HepG2 (cell line): Measurements from ENCODE around the gene SYNM. TPM values are rescaled to one million over a fixed set of nuclear protein-coding genes. Genes with fewer than 3 reads are reported as not detected.
A peak's percentile ranks its signal among the peaks of the same experiment; 100 is the strongest.

Experiments
- ATAC-seq: fragments of 200-7000 bp; cut with Tn5 transposase; 3 replicates; pipeline ENCODE4 v1.9.1; 2020; ENCODE audit warnings: mild to moderate bottlenecking, moderate library complexity
- BruUV-seq: library from RNA; stranded (reverse); fragments of 400-500 nt; replicated peaks from 2 replicates; lab custom pipeline; 2021; lab: Mats Ljungman, UMichigan
- CTCF ChIA-PET: fragments of 300-600 bp; formaldehyde crosslinking; extraction: SDS; loops from one replicate; lab custom pipeline; 2021; ENCODE audit warnings: low total read pairs, inconsistent platforms, low intra/inter-chr PET ratio; lab: Yijun Ruan, JAX
- POLR2A ChIA-PET: fragments of 350-600 bp; sonication (Branson Sonifier 250); formaldehyde crosslinking; loops from one replicate; lab custom pipeline; 2020; ENCODE audit warnings: antibody characterized with exemption, inconsistent platforms; lab: Yijun Ruan, JAX
- DNase-seq: peaks from one replicate; pipeline ENCODE4 v3.0.0-alpha.2; 2015; ENCODE audit warnings: low spot score
- FAIRE-seq: peaks from 3 replicates; lab custom pipeline; 2011; peaks lifted over from hg19 to GRCh38; lab: Jason Lieb, UNC
- H2AFZ ChIP-seq: one replicate; pipeline ENCODE4 v1.6.1; 2011; ENCODE audit warnings: low read length, inconsistent platforms
- H3K27ac ChIP-seq: fragments of 300-600 bp; 3 replicates; pipeline ENCODE4 v1.8.0; 2011; ENCODE audit warnings: mixed run types, mild to moderate bottlenecking, mixed read lengths, low read length, inconsistent platforms; ENCODE audit not compliant: insufficient read depth; ENCODE audit errors: extremely low read length
- H3K27me3 ChIP-seq, 2 experiments: fragments of 200-600 bp in 1 of 2; 2 replicates in 1 of 2; 3 replicates in 1 of 2; pipeline versions ENCODE4 v1.6.0 to v1.8.0; 2011; ENCODE audit warnings: low read length in 2 of 2, mild to moderate bottlenecking in 2 of 2, moderate library complexity in 2 of 2, inconsistent platforms in 1 of 2; ENCODE audit not compliant: insufficient read depth in 2 of 2, control insufficient read depth in 1 of 2
- H3K36me3 ChIP-seq, 2 experiments: fragments of 200-600 bp in 1 of 2; replicated peaks in 1 of 2; 2 replicates in 1 of 2; 3 replicates in 1 of 2; pipeline versions ENCODE4 v1.5.1 to v1.8.0; 2011; ENCODE audit warnings: low read length in 2 of 2, inconsistent platforms in 1 of 2; ENCODE audit not compliant: insufficient read depth in 2 of 2, control insufficient read depth in 1 of 2
- H3K4me1 ChIP-seq: 2 replicates; pipeline ENCODE4 v1.5.1; 2012; ENCODE audit warnings: low read length, inconsistent platforms; ENCODE audit not compliant: insufficient read depth
- H3K4me2 ChIP-seq: 2 replicates; pipeline ENCODE4 v1.6.0; 2011; ENCODE audit warnings: low read depth, low read length, inconsistent platforms
- H3K4me3 ChIP-seq, 3 experiments: fragments of 200-600 bp in 1 of 3; sonication (generic), shearing (Covaris generic) in 1 of 3; replicated peaks in 1 of 3; 2 replicates each; pipeline ENCODE4 v1.5.1; 2011 to 2016; ENCODE audit warnings: low read length in 3 of 3, inconsistent platforms in 2 of 3, low read depth in 2 of 3, mild to moderate bottlenecking in 2 of 3, control low read depth in 1 of 3, mixed read lengths in 1 of 3; ENCODE audit not compliant: insufficient read depth in 1 of 3
- H3K79me2 ChIP-seq: one replicate; pipeline ENCODE4 v1.6.1; 2011; ENCODE audit warnings: low read length, inconsistent platforms; ENCODE audit not compliant: insufficient read depth
- H3K9ac ChIP-seq: 2 replicates; pipeline ENCODE4 v1.6.0; 2011; ENCODE audit warnings: mild to moderate bottlenecking, low read depth, low read length, inconsistent platforms; ENCODE audit not compliant: insufficient read depth
- H3K9me3 ChIP-seq: 2 replicates; pipeline ENCODE4 v1.5.1; 2012; ENCODE audit warnings: mild to moderate bottlenecking, low read length
- H4K20me1 ChIP-seq: 2 replicates; pipeline ENCODE4 v1.6.0; 2011; ENCODE audit warnings: inconsistent platforms, mild to moderate bottlenecking, low read length, moderate library complexity; ENCODE audit not compliant: insufficient read depth
- CSRNP2 ChIP-seq: sonication (generic); formaldehyde crosslinking; conservative IDR thresholded peaks from 2 replicates; pipeline ENCODE4 v1.8.0; 2022; ENCODE audit warnings: low read depth, missing genetic modification reagents
- KDM4B ChIP-seq: sonication (generic); formaldehyde crosslinking; IDR thresholded peaks from 2 replicates; pipeline ENCODE4 v1.4.0; 2020; ENCODE audit warnings: missing genetic modification reagents
- MXD3 ChIP-seq: IDR thresholded peaks from 2 replicates; pipeline ENCODE4 v1.6.1; 2016; ENCODE audit warnings: mild to moderate bottlenecking, missing biosample characterization, missing genetic modification reagents
- ZBTB40 ChIP-seq, 2 experiments: fragments of 450-650 bp in 1 of 2; sonication (generic) in 1 of 2; formaldehyde crosslinking in 1 of 2; IDR thresholded peaks; 2 replicates each; pipeline versions ENCODE4 v1.6.1 to v1.8.0; 2016 to 2022; ENCODE audit warnings: antibody characterized with exemption in 1 of 2, mild to moderate bottlenecking in 1 of 2, missing genetic modification reagents in 1 of 2
- ZNF280D ChIP-seq: sonication (generic); formaldehyde crosslinking; IDR thresholded peaks from 2 replicates; pipeline ENCODE4 v1.5.1; 2020; ENCODE audit warnings: mild to moderate bottlenecking, missing genetic modification reagents
- ZNF737 ChIP-seq: sonication (generic); formaldehyde crosslinking; IDR thresholded peaks from 2 replicates; pipeline ENCODE4 v1.5.0; 2020; ENCODE audit warnings: missing genetic modification reagents, mild to moderate bottlenecking, borderline replicate concordance
- WGBS: methylation state at CpG from one replicate; pipeline ENCODE4 v1.1.6; 2017; ENCODE audit warnings: low lambda C conversion rate; 5-methylcytosine and 5-hydroxymethylcytosine counted together
- in situ Hi-C: cut with HindIII; loops from 2 replicates; pipeline ENCODE4 v1.10.0; 2017; ENCODE audit warnings: low pct_unique_long_range_greater_than_20kb; ENCODE audit not compliant: extremely low pct_ligation_motif_present
- intact Hi-C: fragments of 100-400 bp; cut with micrococcal nuclease; formaldehyde crosslinking; loops from one replicate; pipeline ENCODE4 v1.10.0; 2022; ENCODE audit not compliant: unreplicated experiment
- polyA plus RNA-seq, 8 experiments: library from polyadenylated mRNA; depleted of rRNA in 3 of 8; stranded (reverse) in 7 of 8; unstranded in 1 of 8; fragments of >200 nt; fragmentation: Illumina TruSeq in 4 of 8; extraction: Trizol in 4 of 8; gene quantifications; 2 replicates each; pipeline versions ENCODE4 v1.2.1 to v1.2.3, GENCODE V29; 2011 to 2016; ENCODE audit warnings: low read depth in 4 of 8, missing spikeins in 1 of 8, mixed read lengths in 1 of 8; ENCODE audit not compliant: insufficient read depth in 1 of 8
- total RNA-seq, 5 experiments: library from RNA; depleted of rRNA; stranded (reverse); fragments of >200 nt; fragmentation: Illumina TruSeq; extraction: Trizol; gene quantifications; 2 replicates each; pipeline ENCODE4 v1.2.3, GENCODE V29; 2016; ENCODE audit warnings: low read depth in 1 of 5

The SYNM gene
- total and polyA plus RNA-seq, 2 of the 13 experiments (the other 11 are each of a cell fraction or from before 2014, with no cell fraction given) = 1.1 to 3.7 TPM

GRCh38 chr15:99163271-99164062, 58.6 kb downstream of the SYNM start (continued):
- TF ChIP-seq ZNF737 (no peak), CSRNP2 (CRISPR knock-in tag) (no peak), KDM4B (CRISPR knock-in tag) (no peak), MXD3 (CRISPR knock-in tag) (no peak), ZNF280D (CRISPR knock-in tag) (no peak)

GRCh38 chr15:99164119-99164518, 59.2 kb downstream of the SYNM start:
- no TSS peak for BruUV-seq
- H3K9ac ChIP-seq = no peak overlapping the region
- 97% methylated on average over 3 of the region's 3 CpGs for WGBS
- no peaks in the 10 kb centered on the region for H4K20me1 ChIP-seq
- no peaks in the 10 kb centered on the region for H3K79me2 ChIP-seq
- no peak overlapping the region for H3K4me2 ChIP-seq
- no peak overlapping the region for H3K4me3 ChIP-seq
- no peak for ATAC-seq
- POLR2A ChIA-PET = no interaction called here
- no peak for FAIRE-seq
- H3K9me3 ChIP-seq = no peaks in the 10 kb centered on the region
- in situ Hi-C loops (no loop called here), intact Hi-C loops (no loop called here)
- no peak overlapping the region for H2AFZ ChIP-seq
- no peak for DNase-seq
- peaks cover 3 to 15% of the 10 kb centered on the region in 2 experiments; a peak in 3 of 5 replicates for H3K36me3 ChIP-seq
- H3K27ac ChIP-seq = no peak overlapping the region
- H3K27me3 ChIP-seq = no peaks in the 10 kb centered on the region
- peaks cover 5% of the 10 kb centered on the region; the same call in 1 of the 2 replicates for H3K4me1 ChIP-seq
- CTCF ChIA-PET = no interaction called here
- TF ChIP-seq ZBTB40 (IDR thresholded peaks at IDR 0.05) = no peak
- peak; percentile 57 for TF ChIP-seq ZBTB40 (CRISPR knock-in tag; IDR thresholded peaks at IDR 0.05)
